ENCODE results near the gene HCN3.

GRCh38 chr1:155322953-155323728 is 45.9 kb downstream of the HCN3 start:
- TF ChIP-seq CTCF (conservative IDR thresholded peaks at IDR 0.05; ENCODE audit: low read depth, low read length) (peak; percentile 91), EZH2 (IDR thresholded peaks at IDR 0.05; ENCODE audit: borderline replicate concordance, low read depth, low read length, poor library complexity, severe bottlenecking) (no peak)
